ENCODE data around the gene UNC80. TPM values are rescaled to one million over a fixed set of nuclear protein-coding genes. Genes with fewer than 3 reads are reported as not detected.

The UNC80 gene
- total RNA-seq, 4 donors from 2014 or later: 0.02 to 0.62 (median 0.15) TPM; not detected in 1

DNA sequence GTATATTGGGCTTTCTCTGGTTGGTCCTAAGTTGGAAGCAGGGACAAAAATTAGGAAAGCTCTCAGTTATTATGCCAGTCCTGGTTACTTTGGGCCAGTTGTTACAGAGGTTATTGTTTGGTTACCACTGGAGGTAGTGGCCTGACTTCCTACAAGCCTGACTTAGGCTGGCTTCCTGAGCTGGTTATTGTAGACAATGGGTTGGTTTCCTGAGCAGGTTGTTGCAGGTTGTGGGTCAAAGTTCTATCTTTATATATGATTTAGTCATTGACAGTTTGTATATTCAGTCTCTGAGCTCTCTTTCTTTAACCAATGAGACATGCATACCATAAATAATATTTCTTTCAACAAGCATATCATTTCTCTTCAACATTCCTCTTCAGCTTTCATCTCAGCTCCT, 172.1 kb downstream of the UNC80 start:
- no peak overlapping the region for H3K4me3 ChIP-seq (ENCODE audit: low read depth, poor library complexity, severe bottlenecking)
- no peak for TF ChIP-seq POLR2A (IDR thresholded peaks at IDR 0.05)
- no peak for DNase-seq (ENCODE audit: low spot score in 2 of 2)
- intact Hi-C loops (cut with DNase I; ENCODE audit: low total_unique reads): no loop called here

- WGBS, 2 donors: 50 to 53% methylated on average over 1 of the region's 1 CpG
- intact Hi-C loops (cut with DNase I; ENCODE audit: low total_unique reads): no loop called here
Observed at GRCh38 chr2:209946539-209946938, 174.9 kb downstream of the UNC80 start.

DNA sequence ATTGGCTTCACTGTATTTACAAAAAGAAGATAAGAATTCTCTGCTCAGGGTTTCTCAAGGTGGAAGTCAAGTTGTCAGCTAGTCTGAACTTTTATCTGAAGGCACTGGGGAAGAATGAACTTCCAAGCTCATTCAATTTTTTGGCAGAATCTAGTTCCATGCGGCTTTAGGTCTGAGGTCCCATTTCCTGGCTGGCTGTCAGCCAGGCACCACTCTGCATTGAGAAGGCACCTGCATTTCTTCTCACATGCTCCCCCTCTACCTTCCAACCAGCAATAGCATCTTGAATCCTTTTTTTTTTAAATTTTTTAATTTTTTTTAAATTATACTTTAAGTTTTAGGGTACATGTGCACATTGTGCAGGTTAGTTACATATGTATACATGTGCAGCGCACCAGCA, 184.6 kb downstream of the UNC80 start:
- 63 to 64% methylated on average over 2 of the region's 2 CpGs for WGBS, 2 donors
- intact Hi-C loops (cut with DNase I; ENCODE audit: low total_unique reads): no loop called here
- TF ChIP-seq POLR2A (IDR thresholded peaks at IDR 0.05): no peak
- TF ChIP-seq, protein P1, sequence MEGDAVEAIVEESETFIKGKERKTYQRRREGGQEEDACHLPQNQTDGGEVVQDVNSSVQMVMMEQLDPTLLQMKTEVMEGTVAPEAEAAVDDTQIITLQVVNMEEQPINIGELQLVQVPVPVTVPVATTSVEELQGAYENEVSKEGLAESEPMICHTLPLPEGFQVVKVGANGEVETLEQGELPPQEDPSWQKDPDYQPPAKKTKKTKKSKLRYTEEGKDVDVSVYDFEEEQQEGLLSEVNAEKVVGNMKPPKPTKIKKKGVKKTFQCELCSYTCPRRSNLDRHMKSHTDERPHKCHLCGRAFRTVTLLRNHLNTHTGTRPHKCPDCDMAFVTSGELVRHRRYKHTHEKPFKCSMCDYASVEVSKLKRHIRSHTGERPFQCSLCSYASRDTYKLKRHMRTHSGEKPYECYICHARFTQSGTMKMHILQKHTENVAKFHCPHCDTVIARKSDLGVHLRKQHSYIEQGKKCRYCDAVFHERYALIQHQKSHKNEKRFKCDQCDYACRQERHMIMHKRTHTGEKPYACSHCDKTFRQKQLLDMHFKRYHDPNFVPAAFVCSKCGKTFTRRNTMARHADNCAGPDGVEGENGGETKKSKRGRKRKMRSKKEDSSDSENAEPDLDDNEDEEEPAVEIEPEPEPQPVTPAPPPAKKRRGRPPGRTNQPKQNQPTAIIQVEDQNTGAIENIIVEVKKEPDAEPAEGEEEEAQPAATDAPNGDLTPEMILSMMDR (IDR thresholded peaks at IDR 0.05): no peak
- no peak for DNase-seq (ENCODE audit: low spot score in 2 of 2)
- no peak overlapping the region for H3K4me3 ChIP-seq (ENCODE audit: low read depth, poor library complexity, severe bottlenecking)

More at GRCh38 chr2:209946539-209946938, 174.9 kb downstream of the UNC80 start:
- no peak overlapping the region for H3K4me3 ChIP-seq (ENCODE audit: low read depth, poor library complexity, severe bottlenecking)
- DNase-seq (ENCODE audit: low spot score in 2 of 2): no peak
- no peak for TF ChIP-seq POLR2A (IDR thresholded peaks at IDR 0.05)
- TF ChIP-seq, protein P1 (IDR thresholded peaks at IDR 0.05): no peak

DNA sequence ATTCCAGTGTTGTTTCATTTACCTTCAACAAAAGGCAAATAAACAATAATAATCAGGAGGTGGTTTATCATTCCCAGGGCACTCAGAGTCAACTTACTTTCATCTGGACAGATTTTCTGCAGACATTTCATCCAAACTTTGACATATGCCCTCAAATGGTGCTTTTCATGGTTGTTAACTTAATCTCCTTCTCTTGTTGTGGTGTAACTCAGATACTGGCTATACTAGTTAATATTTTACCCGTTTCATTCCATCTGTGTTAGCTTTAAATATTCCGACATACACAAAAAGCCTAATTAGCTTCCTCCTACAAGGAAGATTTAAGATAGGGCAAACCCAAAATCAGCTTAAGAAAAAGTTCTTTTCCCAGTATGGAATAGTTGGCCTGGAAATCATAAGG, 186.4 kb downstream of the UNC80 start:
- DNase-seq (ENCODE audit: low spot score in 2 of 2): no peak
- TF ChIP-seq, protein P1 (IDR thresholded peaks at IDR 0.05): no peak
- no peak for TF ChIP-seq POLR2A (IDR thresholded peaks at IDR 0.05)
- intact Hi-C loops (cut with DNase I; ENCODE audit: low total_unique reads): no loop called here
- WGBS, 2 donors: 79 to 88% methylated on average over 2 of the region's 2 CpGs
- no peak overlapping the region for H3K4me3 ChIP-seq (ENCODE audit: low read depth, poor library complexity, severe bottlenecking)

DNA sequence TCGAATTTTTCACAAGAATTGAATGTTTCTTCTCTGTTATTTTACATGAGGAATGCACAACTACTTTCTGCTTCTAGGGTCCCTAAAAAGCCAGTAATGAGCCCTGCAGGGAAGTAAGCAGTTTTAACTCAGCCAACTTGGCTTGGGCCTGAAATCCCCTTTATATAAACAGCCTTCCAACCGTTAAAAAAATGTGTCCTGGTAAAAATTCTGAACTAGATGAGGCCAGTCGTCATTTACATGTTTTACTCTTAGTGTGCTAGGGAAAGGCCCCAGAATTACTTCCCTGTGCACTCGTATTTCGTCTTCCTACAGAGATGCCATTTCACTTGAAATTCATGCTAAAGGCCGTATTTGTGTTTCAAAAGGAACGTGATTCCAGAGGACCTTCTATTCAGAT, 188.4 kb downstream of the UNC80 start:
- TF ChIP-seq, protein P1 (IDR thresholded peaks at IDR 0.05): no peak
- TF ChIP-seq POLR2A (IDR thresholded peaks at IDR 0.05): no peak
- no peak overlapping the region for H3K4me3 ChIP-seq (ENCODE audit: low read depth, poor library complexity, severe bottlenecking)
- intact Hi-C loops (cut with DNase I; ENCODE audit: low total_unique reads): no loop called here
- no peak for DNase-seq (ENCODE audit: low spot score in 2 of 2)
- 76 to 81% methylated on average over 7 of the region's 7 CpGs for WGBS, 2 donors

DNA sequence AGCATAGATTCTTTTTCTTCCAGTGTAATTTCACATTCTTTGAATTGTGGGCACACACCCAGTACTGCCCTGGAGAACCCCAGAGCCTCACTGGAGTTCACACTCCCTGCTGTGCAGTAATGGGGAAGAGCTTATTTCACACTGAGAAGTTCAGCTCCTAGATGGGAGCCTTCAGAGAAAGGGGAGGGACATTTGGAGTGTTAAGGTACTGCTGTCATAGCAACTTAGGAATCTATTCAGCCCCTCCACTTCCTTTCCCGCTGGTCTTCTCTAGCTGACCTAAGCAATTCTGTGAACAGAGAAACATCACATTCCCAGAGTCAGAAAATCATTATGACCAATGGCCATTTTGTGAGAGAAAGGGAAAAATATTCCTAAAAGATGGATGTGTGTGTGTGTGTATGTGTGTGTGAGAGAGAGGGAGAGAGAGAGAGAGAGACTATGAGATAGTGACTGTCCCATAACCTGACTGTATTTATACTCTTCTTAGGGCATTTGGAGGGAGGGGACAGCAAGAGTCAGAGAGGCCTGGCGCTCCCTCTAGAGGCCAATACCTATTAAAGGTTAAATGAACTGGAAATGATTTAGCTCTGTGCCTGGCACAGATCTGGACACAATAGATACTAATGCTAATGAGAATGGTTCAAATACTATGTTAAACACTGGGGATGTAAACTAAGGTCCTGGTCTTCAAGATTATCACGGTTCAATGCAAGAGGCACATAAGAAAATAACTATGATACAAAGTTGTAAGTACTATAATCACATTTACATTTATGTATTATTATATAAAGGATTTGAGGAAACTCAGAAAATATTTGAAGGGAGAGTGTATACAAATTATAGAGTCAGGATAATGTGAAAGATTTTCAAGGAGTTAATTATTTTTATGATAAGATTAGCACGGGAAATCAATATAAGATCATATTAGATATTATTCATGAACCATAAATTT, 189.3 kb downstream of the UNC80 start:
- TF ChIP-seq, protein P1 (IDR thresholded peaks at IDR 0.05): no peak
- TF ChIP-seq POLR2A (IDR thresholded peaks at IDR 0.05): no peak
- WGBS, 2 donors: 35 to 42% methylated on average over 4 of the region's 4 CpGs
- H3K4me3 ChIP-seq (ENCODE audit: low read depth, poor library complexity, severe bottlenecking): no peak overlapping the region
- intact Hi-C loops (cut with DNase I; ENCODE audit: low total_unique reads): no loop called here
- DNase-seq (ENCODE audit: low spot score in 2 of 2): no peak

Data from lower leg skin (tissue), 4 donors.